Stimulated activated CD4-positive, alpha-beta T cell treated with anti-CD3 and anti-CD28 coated beads, TNF-alpha, amount 100 ng/mL, for 24 hours (primary cell): Measurements from ENCODE around the gene SRD5A1.
"Not testable (repeated sequence)": the region's sequence is repeated elsewhere in the genome, so short reads cannot be mapped to it uniquely, and the experiment has no call there.

ENCODE experiments used
- DNase-seq, 3 experiments: peaks; one replicate each; pipeline ENCODE4 v3.0.0-alpha.2; 2020; ENCODE audit warnings: low read depth in 3 of 3

Gene SRD5A1

GRCh38 chr5:6644794-6645241 is 11.6 kb downstream of the SRD5A1 start:
- no peak for DNase-seq

DNA sequence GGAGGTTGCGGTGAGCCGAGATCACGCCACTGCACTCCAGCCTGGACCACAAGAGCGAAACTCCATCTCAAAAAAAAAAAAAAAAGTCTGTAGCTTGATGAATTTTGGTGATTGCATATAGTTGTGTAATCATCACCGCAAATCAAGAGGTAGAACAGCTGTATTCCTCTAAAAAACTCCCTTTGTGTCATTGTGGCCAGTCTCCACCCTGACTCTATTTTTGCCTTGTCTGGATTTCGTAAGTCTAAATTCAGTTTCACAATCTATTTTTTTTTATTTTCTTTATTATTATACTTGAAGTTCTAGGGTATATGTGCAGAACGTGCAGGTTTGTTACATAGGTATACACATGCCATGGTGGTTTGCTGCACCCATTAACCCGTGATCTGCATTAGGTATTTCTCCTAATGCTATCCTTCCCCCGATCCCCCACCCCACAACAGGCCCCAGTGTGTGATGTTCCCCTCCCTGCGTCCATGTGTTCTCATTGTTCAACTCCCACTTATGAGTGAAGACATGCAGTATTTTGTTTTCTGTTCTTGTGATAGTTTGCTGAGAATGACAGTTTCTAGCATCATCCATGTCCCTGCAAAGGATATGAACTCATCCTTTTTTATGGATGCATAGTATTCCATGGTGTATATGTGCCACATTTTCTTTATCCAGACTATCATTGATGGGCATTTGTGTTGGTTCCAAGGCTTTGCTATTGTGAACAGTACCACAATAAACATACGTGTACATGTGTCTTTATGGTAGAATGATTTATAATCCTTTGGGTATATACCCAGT is 12.5 kb downstream of the SRD5A1 start:
- DNase-seq = not testable (repeated sequence)

DNA sequence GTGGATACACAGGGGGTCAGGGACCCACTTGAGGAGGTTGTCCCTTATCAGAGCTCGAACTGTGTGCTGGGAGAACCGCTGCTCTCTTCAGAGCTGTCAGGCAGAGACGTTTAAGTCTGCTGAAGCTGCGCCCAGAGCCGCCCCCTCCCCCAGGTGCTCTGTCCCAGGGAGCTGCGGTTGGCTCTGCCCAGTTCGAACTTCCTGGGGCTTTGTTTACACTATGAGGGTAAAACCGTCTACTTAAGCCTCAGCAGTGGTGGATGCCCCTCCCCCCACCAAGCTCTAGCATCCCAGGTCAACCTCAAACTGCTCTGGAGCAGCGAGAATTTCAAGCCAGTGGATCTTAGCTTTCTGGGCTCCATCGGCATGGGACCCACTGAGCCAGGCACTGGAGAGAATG is 15.9 kb downstream of the SRD5A1 start:
- DNase-seq = no peak

DNA sequence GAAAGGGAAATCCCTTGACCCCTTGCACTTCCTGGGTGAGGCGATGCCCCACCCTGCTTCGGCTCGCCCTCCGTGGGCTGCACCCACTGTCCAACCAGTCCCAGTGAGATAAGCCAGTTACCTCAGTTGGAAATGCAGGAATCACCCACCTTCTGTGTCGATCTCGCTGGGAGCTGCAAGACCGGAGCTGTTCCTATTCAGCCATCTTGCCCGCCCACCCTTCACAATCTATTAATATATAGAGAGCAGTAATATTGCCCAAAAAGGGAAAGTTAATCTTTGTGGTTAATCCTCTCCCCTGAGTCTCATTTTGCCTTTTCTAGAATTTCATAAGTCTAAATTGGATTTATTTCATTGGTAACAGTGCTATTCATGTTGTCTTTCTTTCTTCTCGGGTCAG is 16.4 kb downstream of the SRD5A1 start:
- no peak for DNase-seq

GRCh38 chr5:6652025-6652424 is 18.8 kb downstream of the SRD5A1 start:
- no peak for DNase-seq

GRCh38 chr5:6655432-6655831 is 22.2 kb downstream of the SRD5A1 start:
- DNase-seq = no peak

GRCh38 chr5:6656680-6657079 is 23.4 kb downstream of the SRD5A1 start:
- DNase-seq = no peak

DNA sequence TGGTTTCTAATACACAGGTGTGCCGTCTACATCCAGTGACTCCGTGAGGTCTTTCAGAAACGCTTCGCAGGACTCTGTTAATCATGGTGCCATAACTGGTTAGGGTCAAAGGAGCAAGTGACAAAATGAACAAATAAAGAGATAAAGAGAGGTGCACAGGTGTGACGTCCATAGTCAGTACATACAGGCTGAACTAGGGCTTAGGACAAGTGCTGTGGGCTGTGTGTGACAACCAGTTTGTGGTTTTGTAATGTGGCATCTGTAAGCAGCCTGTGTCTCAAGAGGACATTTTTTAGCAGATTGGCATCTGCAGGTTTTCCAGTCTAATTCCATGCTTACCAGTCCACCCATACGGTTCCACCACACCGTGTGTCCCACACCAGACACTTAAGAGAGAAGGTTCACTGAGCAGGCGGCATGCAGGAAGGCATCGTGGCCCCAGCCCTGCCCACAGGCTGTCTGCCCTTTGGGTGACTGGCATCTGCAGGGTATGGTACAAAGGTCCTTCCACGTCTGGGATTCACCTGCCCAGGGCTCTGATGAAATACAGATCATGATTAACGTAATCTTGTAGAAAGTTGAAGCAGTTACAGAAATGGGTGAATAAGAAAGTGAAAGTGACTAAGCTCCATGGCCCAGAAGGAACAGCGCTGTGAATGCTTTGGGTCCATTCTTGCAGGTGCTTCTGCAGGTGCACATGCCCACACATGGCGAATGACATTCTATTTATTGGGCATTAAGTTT is 26.9 kb downstream of the SRD5A1 start:
- no peak for DNase-seq

- DNase-seq = no peak
These were observed 27.4 kb downstream of the SRD5A1 start for GRCh38 chr5:6660688-6661087.

GRCh38 chr5:6666762-6667161 is 33.5 kb downstream of the SRD5A1 start:
- no peak for DNase-seq

- DNase-seq = no peak
These were observed 34.4 kb downstream of the SRD5A1 start for GRCh38 chr5:6667648-6668047.

GRCh38 chr5:6668717-6669116 is 35.5 kb downstream of the SRD5A1 start:
- not testable (repeated sequence) for DNase-seq

GRCh38 chr5:6673031-6673430 is 39.8 kb downstream of the SRD5A1 start:
- no peak for DNase-seq

DNA sequence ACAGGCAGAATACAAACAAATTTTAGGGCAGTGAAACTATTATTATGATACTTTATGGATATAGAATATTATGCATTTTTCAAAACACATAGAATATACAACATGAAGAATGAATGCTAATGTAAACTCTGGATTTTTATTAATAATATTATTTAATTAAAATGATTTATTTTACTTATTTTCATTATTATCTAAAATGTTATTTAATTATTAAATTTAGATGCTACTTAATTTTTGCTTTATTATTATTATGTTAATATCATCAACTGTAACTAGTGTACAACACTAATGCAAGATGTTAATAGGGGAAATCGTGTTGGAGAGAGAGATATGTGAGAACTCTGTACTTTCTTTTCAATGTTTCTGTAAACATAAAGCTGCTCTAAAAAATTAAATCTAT is 40.7 kb downstream of the SRD5A1 start:
- DNase-seq = no peak

- no peak for DNase-seq
These were observed 41.2 kb downstream of the SRD5A1 start for GRCh38 chr5:6674421-6674820.

GRCh38 chr5:6674886-6675285 is 41.6 kb downstream of the SRD5A1 start:
- no peak for DNase-seq

DNA sequence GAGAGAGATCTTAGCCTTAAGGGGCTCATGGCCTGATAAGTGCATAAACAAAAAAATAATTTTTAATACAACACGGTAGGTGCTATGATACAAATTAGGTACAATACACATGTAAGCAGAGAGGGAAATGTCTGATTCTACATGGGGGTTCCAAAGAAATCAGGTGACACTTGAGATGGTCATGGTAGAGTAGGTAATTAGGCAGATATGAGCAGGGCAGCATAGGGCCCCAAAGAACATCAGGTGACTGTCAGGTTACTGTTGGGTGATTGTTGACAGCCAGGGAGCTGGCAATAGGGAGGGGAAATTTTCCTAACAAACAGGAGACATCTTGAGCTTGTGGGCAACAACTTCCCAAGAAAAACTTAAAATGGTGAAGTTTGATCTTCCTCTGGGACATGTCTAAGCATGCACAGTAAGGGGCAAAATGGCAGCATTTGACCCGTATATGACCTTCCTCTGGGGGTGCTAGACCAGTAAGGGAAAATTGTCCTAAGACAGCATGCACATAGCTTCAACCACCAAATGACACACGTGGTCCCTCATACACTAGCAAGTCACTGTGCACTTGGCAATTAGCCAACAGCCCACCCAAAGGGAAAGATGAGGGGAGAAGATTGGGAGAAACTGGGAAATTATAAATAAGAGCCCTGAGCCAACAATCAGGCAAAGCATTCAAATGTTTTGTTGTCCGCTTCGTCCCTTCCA is 42.7 kb downstream of the SRD5A1 start:
- DNase-seq = no peak

DNA sequence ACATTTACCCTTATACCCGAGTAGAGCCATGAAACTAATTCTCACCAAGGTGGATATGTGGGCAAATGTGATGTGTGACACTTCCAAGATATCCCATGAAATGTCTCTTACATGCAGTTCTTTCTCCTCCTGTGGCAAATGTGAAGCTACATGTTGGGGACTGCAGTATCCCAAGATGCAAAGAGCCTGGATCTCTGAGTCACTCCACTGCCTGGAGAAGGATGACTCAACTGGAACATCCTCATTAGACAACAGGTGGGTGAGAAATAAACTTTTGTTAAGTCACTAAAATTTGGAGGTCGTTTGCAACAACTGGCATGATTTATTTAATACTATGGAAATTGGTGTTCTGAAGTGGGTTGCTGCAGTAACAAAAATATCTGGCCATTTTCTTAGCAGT is 43.5 kb downstream of the SRD5A1 start:
- no peak for DNase-seq

GRCh38 chr5:6678385-6678784 is 45.1 kb downstream of the SRD5A1 start:
- no peak for DNase-seq

DNA sequence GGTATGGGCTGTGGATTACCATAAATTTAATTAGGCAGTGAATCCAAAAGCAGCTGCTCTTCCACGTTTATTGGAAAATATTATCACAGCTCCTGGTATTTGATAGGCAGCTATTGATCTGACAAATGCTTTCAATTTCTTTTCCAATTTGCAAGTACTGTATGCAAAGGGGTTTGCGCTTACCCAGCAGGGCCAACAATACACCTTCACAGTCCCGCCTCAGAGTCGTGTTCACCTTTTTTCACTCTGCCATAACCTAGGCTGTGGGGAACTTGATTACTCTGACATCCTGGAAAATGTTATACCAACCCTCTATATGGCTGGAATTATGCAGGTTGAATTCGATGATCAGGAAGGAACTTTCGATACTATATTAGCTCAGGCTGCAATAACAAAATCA is 47.7 kb downstream of the SRD5A1 start:
- no peak for DNase-seq

GRCh38 chr5:6681682-6682081 is 48.4 kb downstream of the SRD5A1 start:
- no peak for DNase-seq

GRCh38 chr5:6682239-6682638 is 49.0 kb downstream of the SRD5A1 start:
- DNase-seq = no peak

DNA sequence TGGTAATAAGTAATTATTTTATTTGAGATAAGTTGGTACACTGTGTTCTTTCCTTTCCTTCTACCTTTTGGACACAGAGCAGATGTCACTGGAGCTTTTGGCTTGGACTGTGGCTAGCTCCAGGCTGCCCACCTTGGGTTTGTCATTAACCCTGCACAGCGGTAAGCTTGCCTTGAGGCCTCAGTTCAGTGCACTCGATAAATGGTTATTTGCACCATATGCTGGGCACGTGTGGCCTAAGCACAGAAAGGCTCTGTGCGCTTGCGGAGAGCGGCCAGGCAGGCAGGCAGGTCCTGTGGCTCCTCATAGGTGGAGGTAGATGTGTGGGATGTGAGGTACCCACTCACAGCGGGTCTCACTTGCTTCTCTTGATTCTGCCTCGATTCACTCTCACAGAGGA is 50.0 kb downstream of the SRD5A1 start:
- DNase-seq = no peak
